ENCODE data around the gene KIF21A. TPM values are rescaled to one million over a fixed set of nuclear protein-coding genes. Genes with fewer than 3 reads are reported as not detected.

Gene KIF21A
- total and polyA plus RNA-seq, 11 donors, result 27.9 to 53.1 (median 44.1) TPM

- no peaks in the 10 kb centered on the region for H3K27me3 ChIP-seq
- no peaks in the 10 kb centered on the region for H3K4me1 ChIP-seq
- DNase-seq, result no peak
- intact Hi-C loops (cut with DNase I), result no loop called here
- TF ChIP-seq POLR2A (IDR thresholded peaks at IDR 0.05), result no peak
- TF ChIP-seq CTCF (IDR thresholded peaks at IDR 0.05), result no peak
- H3K4me3 ChIP-seq, result no peak overlapping the region
- WGBS, 4 donors, result 64 to 77% (median 70%) methylated on average over 1 of the region's 1 CpG
- no peak overlapping the region for H3K27ac ChIP-seq
- ATAC-seq, result no peak
- no peaks in the 10 kb centered on the region for H3K9me3 ChIP-seq
- H3K36me3 ChIP-seq, result no peaks in the 10 kb centered on the region
These were observed 175.0 kb downstream of the KIF21A start for GRCh38 chr12:39267886-39268285.

- H3K36me3 ChIP-seq, result no peaks in the 10 kb centered on the region
- H3K9me3 ChIP-seq, result peaks cover 0 to 4% (median 0%) of the 10 kb centered on the region in 12 donors
- H3K4me3 ChIP-seq, result no peak overlapping the region
- H3K4me1 ChIP-seq, result no peaks in the 10 kb centered on the region
- TF ChIP-seq CTCF (IDR thresholded peaks at IDR 0.05), result no peak
- no peak for TF ChIP-seq POLR2A (IDR thresholded peaks at IDR 0.05)
- no peaks in the 10 kb centered on the region for H3K27me3 ChIP-seq
- WGBS, 4 donors, result 33 to 58% (median 43%) methylated on average over 1 of the region's 1 CpG
- ATAC-seq, result peak in 1 of 4 donors; percentile 54
- intact Hi-C loops (cut with DNase I), result no loop called here
- H3K27ac ChIP-seq, result no peak overlapping the region
- peak in 2 of 5 donors; percentile 35 to 36 for DNase-seq
These were observed 190.3 kb downstream of the KIF21A start for GRCh38 chr12:39252628-39253027.

Other genes starting within 250 kb of the KIF21A start
- 1 to 10 TPM; 3.4 to 8.6 (median 6.7) TPM for gene ABCD2, start 176.7 kb upstream of the KIF21A start, total RNA-seq
- 1 to 10 TPM in 1 of 2 donors, under 1 TPM in 1; 0.39 to 1.4 TPM for gene ABCD2, start 176.7 kb upstream of the KIF21A start, polyA plus RNA-seq